ENCODE results near the gene LINC01488.

- TF ChIP-seq CTCF (IDR thresholded peaks at IDR 0.05) (no peak), NFIC (IDR thresholded peaks at IDR 0.05; ENCODE audit: borderline replicate concordance) (no peak), EP300 (IDR thresholded peaks at IDR 0.05; ENCODE audit: borderline replicate concordance in 1 of 2, low read depth in 1 of 2, low read length in 1 of 2) (no peak), YY1 (IDR thresholded peaks at IDR 0.05; ENCODE audit: low read depth) (no peak), TAF1 (IDR thresholded peaks at IDR 0.05; ENCODE audit: borderline replicate concordance, low read depth, low read length) (no peak), MEF2A (IDR thresholded peaks at IDR 0.05; ENCODE audit: borderline replicate concordance, low read depth) (no peak)
These were observed 5.4 kb downstream of the LINC01488 start for GRCh38 chr11:69486773-69487291.
